Stimulated activated CD4-positive, alpha-beta T cell treated with anti-CD3 and anti-CD28 coated beads, Interleukin-1b, Interleukin-23, amount 100 ng/mL, for 48 hours (primary cell): Measurements from ENCODE around the gene DHRS1.
"Not testable (repeated sequence)": the region's sequence is repeated elsewhere in the genome, so short reads cannot be mapped to it uniquely, and the experiment has no call there.

Experiments
- DNase-seq: peaks from one replicate; pipeline ENCODE4 v3.0.0-alpha.2; 2020

The DHRS1 gene

GRCh38 chr14:24261969-24262327 lies 37.6 kb downstream of the DHRS1 start:
- no peak for DNase-seq

GRCh38 chr14:24261256-24261968 lies 38.2 kb downstream of the DHRS1 start:
- no peak for DNase-seq

DNA sequence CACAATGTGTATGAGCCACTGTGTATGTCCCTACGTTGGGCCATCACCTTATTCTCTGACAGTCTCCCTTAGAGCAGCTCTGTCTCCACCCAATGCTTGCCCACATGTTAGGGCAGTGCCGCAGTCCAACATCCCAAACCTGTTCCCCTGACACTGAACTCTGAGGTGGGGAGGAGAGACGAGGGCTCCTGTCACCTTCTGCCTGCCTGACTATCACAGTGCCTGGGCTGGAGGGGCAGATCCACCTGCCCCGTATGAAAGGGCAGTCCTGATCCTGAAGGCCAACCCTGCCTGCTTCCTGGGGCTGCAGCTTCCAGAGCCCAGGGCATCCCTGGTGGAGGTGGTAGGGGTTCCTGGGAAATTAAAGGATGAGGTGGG lies 38.8 kb downstream of the DHRS1 start:
- no peak for DNase-seq

- DNase-seq, result no peak
These were observed 39.4 kb downstream of the DHRS1 start for GRCh38 chr14:24260026-24260779.

DNA sequence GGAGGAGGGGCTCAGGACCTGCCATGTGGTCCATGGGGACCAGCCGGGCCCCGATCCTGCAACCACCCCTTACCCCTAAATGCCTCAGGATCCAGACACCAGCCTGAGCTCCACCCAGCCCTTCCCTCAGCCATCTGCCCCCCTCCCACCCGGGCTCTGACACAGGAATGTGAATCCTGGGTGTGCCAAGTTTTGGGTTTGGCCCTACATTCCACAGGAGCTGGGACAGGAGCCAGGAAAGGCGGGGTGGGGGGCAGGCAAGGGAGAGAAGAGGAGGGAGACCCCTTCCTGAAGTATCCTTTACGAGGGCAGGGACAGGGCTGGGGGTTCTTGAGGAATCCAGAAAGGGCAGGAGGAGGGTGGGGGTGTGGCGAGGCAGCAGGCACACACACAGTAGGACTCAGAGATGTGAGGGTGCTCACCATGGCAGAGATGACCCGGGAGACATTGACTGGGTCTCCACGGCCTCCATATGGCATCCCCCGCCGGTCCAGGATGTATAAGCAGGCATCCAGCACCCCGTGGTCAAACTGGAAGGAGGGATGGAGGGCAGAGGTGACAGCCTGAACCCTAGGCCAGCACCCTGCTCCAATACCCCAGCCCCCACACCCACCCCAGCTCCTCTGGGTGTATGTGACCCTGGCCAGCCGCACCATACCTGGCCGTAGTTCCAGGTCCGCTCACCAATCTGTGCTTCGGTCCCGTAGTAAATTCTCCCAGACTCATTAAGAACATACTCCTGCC lies 40.1 kb downstream of the DHRS1 start:
- DNase-seq, result no peak

- no peak for DNase-seq
These were observed 40.9 kb downstream of the DHRS1 start for GRCh38 chr14:24258548-24259265.

- DNase-seq, result no peak
These were observed 41.5 kb downstream of the DHRS1 start for GRCh38 chr14:24258119-24258518.

- no peak for DNase-seq
These were observed 42.6 kb downstream of the DHRS1 start for GRCh38 chr14:24256960-24257359.

DNA sequence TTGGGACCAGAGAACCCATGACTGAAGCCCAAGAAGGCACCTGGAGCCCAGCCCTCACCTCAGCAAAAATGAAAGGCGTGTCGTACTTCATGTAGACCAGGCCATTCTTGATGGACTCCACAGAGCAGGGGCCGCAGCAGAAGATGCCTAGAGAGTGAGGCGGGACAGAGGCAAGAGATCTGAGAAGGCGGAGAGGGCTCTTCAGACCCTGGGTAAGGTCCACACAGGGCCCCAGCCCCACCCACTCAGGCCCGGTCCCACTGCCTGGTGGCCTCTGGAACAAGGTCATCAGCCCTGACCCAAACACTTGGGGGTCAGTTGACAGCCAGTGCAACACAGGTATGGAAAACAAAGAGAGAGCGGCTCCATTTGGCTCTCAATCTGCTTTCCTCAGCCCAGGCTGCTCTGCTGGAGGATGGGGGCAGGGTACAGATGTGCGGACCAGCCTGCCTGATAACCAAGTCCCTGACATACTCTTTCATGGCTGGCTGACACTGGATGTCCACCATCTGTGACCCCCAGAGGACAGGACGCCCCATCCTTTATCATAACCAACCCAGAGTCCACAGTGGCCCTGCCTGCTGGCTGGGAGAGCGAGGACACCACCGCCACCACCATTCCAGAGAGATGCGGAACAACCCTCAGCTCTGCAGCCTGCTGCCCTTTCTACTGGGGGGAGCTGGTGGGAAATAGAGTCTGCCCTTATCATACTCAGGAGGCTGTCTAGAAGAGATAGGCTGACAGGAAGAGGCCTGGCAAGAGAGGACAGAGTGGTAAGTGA lies 43.5 kb downstream of the DHRS1 start:
- no peak for DNase-seq

GRCh38 chr14:24255438-24255837 lies 44.1 kb downstream of the DHRS1 start:
- no peak for DNase-seq

GRCh38 chr14:24254630-24255392 lies 44.8 kb downstream of the DHRS1 start:
- DNase-seq, result no peak

DNA sequence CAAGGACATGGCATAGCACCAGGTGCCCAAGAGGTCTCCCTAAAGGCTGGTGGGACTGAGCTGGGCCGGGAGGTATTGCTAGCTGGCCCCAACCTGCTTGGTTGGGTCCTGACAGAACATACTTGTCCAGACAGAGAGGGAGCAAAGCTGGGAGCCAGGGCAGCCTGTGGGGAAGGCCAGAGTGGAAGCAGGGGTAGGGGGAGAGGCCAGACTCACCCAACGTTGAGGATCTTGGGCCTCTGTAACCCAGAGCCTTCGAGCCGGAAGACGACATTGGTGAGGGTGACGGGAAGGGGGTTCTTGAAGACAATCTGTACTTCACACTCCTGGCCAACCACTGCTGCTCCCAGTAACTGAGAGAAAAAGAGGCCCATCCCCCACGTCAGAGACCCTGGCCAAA lies 45.6 kb downstream of the DHRS1 start:
- DNase-seq, result no peak

GRCh38 chr14:24252289-24253124 lies 47.1 kb downstream of the DHRS1 start:
- DNase-seq, result no peak

- DNase-seq, result no peak
These were observed 47.7 kb downstream of the DHRS1 start for GRCh38 chr14:24251880-24252288.

- no peak for DNase-seq
These were observed 49.2 kb downstream of the DHRS1 start for GRCh38 chr14:24250354-24250753.

DNA sequence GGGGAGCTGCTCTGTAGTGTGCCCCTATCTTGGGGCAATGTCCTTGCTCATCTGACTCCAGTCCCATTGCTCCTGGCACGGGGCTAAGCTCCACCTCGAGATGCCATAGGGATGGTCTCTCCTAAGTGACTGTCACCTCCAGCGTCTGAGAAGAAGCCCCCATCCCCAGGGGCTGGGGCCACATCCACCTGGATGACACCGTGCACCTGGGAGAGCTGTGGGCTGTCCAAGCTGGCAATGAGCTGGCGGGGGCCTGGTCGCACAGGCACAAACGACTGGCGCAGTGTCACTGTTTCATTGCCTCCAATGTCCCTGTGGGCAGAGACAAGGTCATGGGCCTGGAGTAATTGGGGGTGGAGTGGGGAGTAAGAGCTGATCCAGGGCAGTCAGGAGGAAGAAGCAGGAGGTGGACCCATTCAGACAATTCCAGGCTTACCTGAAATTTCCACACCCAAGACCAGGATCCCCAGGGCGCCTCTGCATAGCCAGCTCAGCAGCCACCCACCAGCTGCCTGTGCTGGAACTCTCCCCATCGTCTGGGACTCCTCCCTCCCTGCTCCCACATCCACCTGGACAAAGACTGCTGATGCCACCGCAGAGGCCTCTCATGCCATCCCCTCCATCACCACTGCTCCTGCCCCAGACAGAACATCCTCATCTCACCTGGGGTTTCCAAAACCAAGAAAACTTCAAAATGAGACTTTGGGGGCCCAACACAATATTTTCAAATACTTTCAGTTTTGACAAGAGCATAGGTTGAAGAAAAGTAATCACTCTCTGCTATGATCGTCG lies 50.2 kb downstream of the DHRS1 start:
- DNase-seq, result no peak

DNA sequence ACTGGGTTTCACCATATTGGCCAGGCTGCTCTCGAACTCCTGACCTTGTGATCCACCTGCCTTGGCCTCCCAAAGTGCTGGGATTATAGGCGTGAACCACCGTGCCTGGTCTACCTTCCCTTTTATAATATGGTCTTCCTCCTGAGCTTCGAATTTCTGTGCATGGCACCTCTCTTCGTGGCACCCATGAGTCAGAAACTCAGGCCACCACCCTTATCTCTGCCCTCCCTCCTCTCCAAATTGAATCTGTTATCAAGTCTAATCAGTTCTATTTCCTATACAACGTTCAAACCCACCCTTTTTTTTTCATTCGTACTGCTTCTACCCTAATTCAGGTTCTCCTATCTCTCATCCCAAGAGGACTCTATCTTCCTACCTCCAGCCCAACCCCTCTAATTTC lies 52.2 kb downstream of the DHRS1 start:
- no peak for DNase-seq

DNA sequence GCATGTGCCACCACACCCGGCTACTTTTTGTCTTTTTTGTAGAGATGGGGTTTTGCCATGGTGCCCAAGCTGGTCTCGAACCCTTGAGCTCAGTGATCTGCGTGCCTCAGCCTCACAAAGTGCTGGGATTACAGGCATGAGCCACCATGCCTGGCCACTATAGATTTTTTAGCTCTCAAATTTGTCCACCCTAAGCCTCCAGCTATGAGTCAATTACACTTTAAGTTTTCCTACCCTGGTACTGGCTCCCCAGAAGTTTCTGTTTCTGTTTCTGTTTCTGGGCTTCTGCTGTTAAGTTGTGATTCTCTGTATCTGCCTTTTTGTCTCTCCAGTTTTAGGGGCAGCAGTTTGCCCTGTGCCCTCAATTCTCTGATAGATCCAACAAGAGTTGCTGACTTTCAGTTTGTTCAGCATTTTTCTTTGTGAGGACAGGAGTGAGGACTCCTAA lies 52.8 kb downstream of the DHRS1 start:
- DNase-seq, result no peak

GRCh38 chr14:24245350-24245749 lies 54.2 kb downstream of the DHRS1 start:
- DNase-seq, result not testable (repeated sequence)

- DNase-seq, result no peak
These were observed 56.2 kb downstream of the DHRS1 start for GRCh38 chr14:24243336-24243836.
